Uterus (tissue), 4 donors: Measurements from ENCODE around the gene SLBP. TPM values are rescaled to one million over a fixed set of nuclear protein-coding genes. Genes with fewer than 3 reads are reported as not detected.

ENCODE experiments used
- DNase-seq, 2 donors: peaks; one replicate each; pipeline ENCODE4 v3.0.0-alpha.2; 2019 to 2020
- H3K27ac ChIP-seq, 2 donors: fragments of 200-600 bp; sonication (generic); 1 replicate in 1 of 2; 2 replicates in 1 of 2; pipeline ENCODE4 v1.5.1; 2016 to 2018
- H3K27me3 ChIP-seq, 2 donors: fragments of 200-600 bp; sonication (generic); one replicate each; pipeline ENCODE4 v1.5.1; 2018 to 2019; ENCODE audit warnings: control low read depth in 1 of 2
- H3K36me3 ChIP-seq, 2 donors: fragments of 200-600 bp; sonication (generic); one replicate each; pipeline ENCODE4 v1.5.1; 2019; ENCODE audit warnings: control low read depth in 1 of 2
- H3K4me1 ChIP-seq, 2 donors: fragments of 200-600 bp; sonication (generic); one replicate each; pipeline ENCODE4 v1.5.1; 2018 to 2019; ENCODE audit warnings: control low read depth in 1 of 2
- H3K4me3 ChIP-seq, 2 donors: fragments of 200-600 bp; sonication (generic); 1 replicate in 1 of 2; 2 replicates in 1 of 2; pipeline ENCODE4 v1.5.1; 2018 to 2019; ENCODE audit warnings: mild to moderate bottlenecking in 1 of 2
- H3K9me3 ChIP-seq, 2 donors: fragments of 200-600 bp; sonication (generic); one replicate each; pipeline ENCODE4 v1.5.1; 2019; ENCODE audit warnings: control low read depth in 1 of 2
- CTCF ChIP-seq, 4 experiments: fragments of 200-600 bp in 2 of 4; fragments of 450-650 bp in 2 of 4; sonication (generic) in 2 of 4; IDR thresholded peaks; one replicate each; pipeline ENCODE4 v1.5.1; 2016 to 2019; ENCODE audit warnings: antibody characterized with exemption in 4 of 4, mild to moderate bottlenecking in 2 of 4, moderate library complexity in 1 of 4
- POLR2A ChIP-seq, 2 donors: fragments of 450-650 bp; IDR thresholded peaks; one replicate each; pipeline ENCODE4 v1.6.1; 2016; ENCODE audit warnings: antibody characterized with exemption in 2 of 2, mild to moderate bottlenecking in 1 of 2, moderate library complexity in 1 of 2
- intact Hi-C: fragments of 100-400 bp; cut with DNase I; formaldehyde crosslinking; loops from one replicate; pipeline ENCODE4 v1.15.1; 2023; ENCODE audit warnings: low total_unique reads
- total RNA-seq, 4 donors: library from RNA; depleted of rRNA in 3 of 4; stranded (reverse); fragments of >200 nt in 3 of 4; gene quantifications; one replicate each; pipeline versions ENCODE4 v1.1.0 to v1.2.4, GENCODE V29; 2014 to 2023
- donor health status: DM: yes; HTN: yes; CAD: no.

The SLBP gene
- total RNA-seq, 4 donors from 2014 or later, result 25.0 to 56.4 (median 41.4) TPM

DNA sequence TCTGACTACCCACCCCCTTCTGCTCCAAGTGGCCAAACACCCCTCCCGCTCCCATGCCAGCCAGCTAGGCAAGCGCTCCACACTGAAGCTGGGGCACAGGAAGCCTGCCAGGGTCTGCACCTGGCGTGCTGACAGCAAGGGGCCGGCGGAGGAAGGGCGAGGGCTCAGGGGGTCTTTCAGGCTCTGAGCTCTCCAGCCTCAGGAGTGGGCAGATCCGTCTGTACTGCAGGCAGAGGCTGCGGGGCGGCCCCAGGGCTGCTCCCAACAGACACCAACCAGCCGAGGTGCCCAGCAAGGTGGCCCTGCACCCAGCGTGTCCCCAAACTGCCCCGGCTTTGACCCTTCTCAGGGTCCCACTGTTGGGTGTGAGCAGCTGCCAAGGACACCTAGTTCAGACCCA lies 42.8 kb downstream of the SLBP start:
- intact Hi-C loops, result no loop called here
- Histone ChIP-seq H3K4me1 (no peaks in the 10 kb centered on the region), H3K27ac (no peak overlapping the region), H3K4me3 (no peak overlapping the region), H3K9me3 (no peaks in the 10 kb centered on the region), H3K36me3 (no peaks in the 10 kb centered on the region), H3K27me3 (no peaks in the 10 kb centered on the region)
- DNase-seq, result no peak
- TF ChIP-seq POLR2A (IDR thresholded peaks at IDR 0.05), result no peak
- TF ChIP-seq CTCF (IDR thresholded peaks at IDR 0.05), result no peak

- Histone ChIP-seq H3K4me3 (no peak overlapping the region), H3K9me3 (no peaks in the 10 kb centered on the region), H3K27me3 (no peaks in the 10 kb centered on the region), H3K4me1 (no peaks in the 10 kb centered on the region), H3K27ac (no peak overlapping the region), H3K36me3 (no peaks in the 10 kb centered on the region)
- TF ChIP-seq CTCF (IDR thresholded peaks at IDR 0.05), result no peak
- no peak for TF ChIP-seq POLR2A (IDR thresholded peaks at IDR 0.05)
- intact Hi-C loops, result no loop called here
- DNase-seq, result no peak
Observed at GRCh38 chr4:1668488-1668840, 43.7 kb downstream of the SLBP start.

GRCh38 chr4:1667273-1667672 lies 44.8 kb downstream of the SLBP start:
- no peak for TF ChIP-seq POLR2A (IDR thresholded peaks at IDR 0.05)
- no peak for TF ChIP-seq CTCF (IDR thresholded peaks at IDR 0.05)
- Histone ChIP-seq H3K4me3 (no peak overlapping the region), H3K27ac (no peak overlapping the region), H3K36me3 (no peaks in the 10 kb centered on the region), H3K9me3 (no peaks in the 10 kb centered on the region), H3K4me1 (no peaks in the 10 kb centered on the region), H3K27me3 (no peaks in the 10 kb centered on the region)
- DNase-seq, result no peak
- intact Hi-C loops, result no loop called here

DNA sequence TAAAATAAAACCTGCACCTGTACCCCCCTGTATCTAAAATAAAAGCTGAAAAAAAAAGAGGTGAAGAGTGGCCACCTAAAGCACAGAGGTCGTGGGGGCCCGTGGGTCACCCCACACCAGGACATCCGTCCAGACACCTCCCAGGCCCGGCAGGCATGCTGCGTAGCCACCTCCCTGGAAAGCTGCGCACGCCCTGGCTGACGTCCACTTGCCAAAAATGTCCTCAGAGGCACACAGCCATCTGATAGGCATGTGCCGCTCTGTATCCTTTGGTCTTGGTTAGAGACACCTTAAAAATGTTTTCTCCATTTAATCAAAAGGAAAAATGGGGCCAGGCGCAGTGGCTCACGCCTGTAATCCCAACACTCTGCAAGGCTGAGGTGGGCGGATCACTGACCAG lies 45.7 kb downstream of the SLBP start:
- H3K4me3 ChIP-seq, result no peak overlapping the region
- H3K36me3 ChIP-seq, result no peaks in the 10 kb centered on the region
- intact Hi-C loops, result no loop called here
- H3K27me3 ChIP-seq, result no peaks in the 10 kb centered on the region
- H3K9me3 ChIP-seq, result no peaks in the 10 kb centered on the region
- TF ChIP-seq CTCF (IDR thresholded peaks at IDR 0.05) (no peak), POLR2A (IDR thresholded peaks at IDR 0.05) (no peak)
- no peak overlapping the region for H3K27ac ChIP-seq
- DNase-seq, result no peak
- no peaks in the 10 kb centered on the region for H3K4me1 ChIP-seq

DNA sequence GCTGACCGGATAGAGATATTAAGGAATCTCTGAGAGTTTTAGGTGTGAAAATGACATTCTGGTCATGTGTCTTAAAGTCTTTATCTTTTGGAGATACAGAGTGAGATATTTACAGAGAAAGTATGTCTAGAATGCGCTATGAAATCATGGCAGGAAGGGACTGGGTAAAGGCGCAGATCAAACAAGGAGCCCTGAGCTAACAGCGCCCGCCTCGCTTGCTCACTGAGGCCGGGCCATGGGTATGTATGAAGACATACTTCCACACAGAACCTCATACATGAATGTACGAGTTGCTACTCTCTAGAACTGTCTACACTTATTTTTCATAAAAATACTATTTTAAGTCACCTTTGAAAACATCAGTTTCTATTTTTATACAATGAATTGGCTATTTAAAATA lies 48.0 kb downstream of the SLBP start:
- Histone ChIP-seq H3K9me3 (no peaks in the 10 kb centered on the region), H3K27me3 (no peaks in the 10 kb centered on the region), H3K4me1 (no peaks in the 10 kb centered on the region), H3K36me3 (no peaks in the 10 kb centered on the region), H3K27ac (no peak overlapping the region), H3K4me3 (no peak overlapping the region)
- no peak for DNase-seq
- TF ChIP-seq POLR2A (IDR thresholded peaks at IDR 0.05) (no peak), CTCF (IDR thresholded peaks at IDR 0.05) (no peak)
- intact Hi-C loops, result no loop called here
